K562 (cell line): ENCODE measurements around the gene UGT3A1. TPM values are rescaled to one million over a fixed set of nuclear protein-coding genes. Genes with fewer than 3 reads are reported as not detected.

ENCODE experiments used
- ATAC-seq: fragments of 200-7000 bp; cut with Tn5 transposase; 3 replicates; pipeline ENCODE4 v1.9.1; 2020; ENCODE audit warnings: moderate library complexity
- BruUV-seq: library from RNA; stranded (reverse); fragments of 400-500 nt; replicated peaks from 2 replicates; lab custom pipeline; 2021; lab: Mats Ljungman, UMichigan
- CTCF ChIA-PET: fragments of 300-600 bp; formaldehyde crosslinking; extraction: SDS; loops from one replicate; lab custom pipeline; 2021; ENCODE audit warnings: low intra/inter-chr PET ratio; lab: Yijun Ruan, JAX
- POLR2A ChIA-PET: fragments of 300-600, 350-650 bp; sonication (Branson Sonifier 250); formaldehyde crosslinking; extraction: SDS; loops from one replicate; lab custom pipeline; 2021; ENCODE audit warnings: antibody characterized with exemption, inconsistent platforms; lab: Yijun Ruan, JAX
- DNase-seq, 4 experiments: peaks; one replicate each; pipeline versions ENCODE4 v3.0.0 to v3.0.0-alpha.2; 2011 to 2018; ENCODE audit warnings: low spot score in 3 of 4, mixed read lengths in 3 of 4; ENCODE audit errors: extremely low read depth in 1 of 4
- FAIRE-seq: peaks from 2 replicates; lab custom pipeline; 2011; peaks lifted over from hg19 to GRCh38; lab: Jason Lieb, UNC
- H2AFZ ChIP-seq: 2 replicates; pipeline ENCODE4 v1.6.0; 2011; ENCODE audit warnings: low read depth, low read length, control low read depth, inconsistent platforms
- H3K27ac ChIP-seq: fragments of 200-600 bp; 3 replicates; pipeline ENCODE4 v1.8.0; 2011; ENCODE audit warnings: low read depth, mild to moderate bottlenecking, control low read depth, inconsistent platforms, low read length, moderate library complexity, mixed read lengths; ENCODE audit errors: extremely low read depth
- H3K27me3 ChIP-seq, 2 experiments: fragments of 300-600 bp in 1 of 2; 2 replicates in 1 of 2; 3 replicates in 1 of 2; pipeline versions ENCODE4 v1.6.0 to v1.8.0; 2011; ENCODE audit warnings: inconsistent platforms in 2 of 2, low read length in 2 of 2, mild to moderate bottlenecking in 1 of 2, mixed read lengths in 1 of 2, moderate library complexity in 1 of 2; ENCODE audit not compliant: control insufficient read depth in 2 of 2, insufficient read depth in 2 of 2
- H3K36me3 ChIP-seq: fragments of 300-600 bp; 3 replicates; pipeline ENCODE4 v1.8.0; 2011; ENCODE audit warnings: mild to moderate bottlenecking, low read length, inconsistent platforms; ENCODE audit not compliant: control insufficient read depth, insufficient read depth
- H3K4me1 ChIP-seq, 2 experiments: fragments of 200-600 bp in 1 of 2; replicated peaks in 1 of 2; 2 replicates in 1 of 2; 3 replicates in 1 of 2; pipeline versions ENCODE4 v1.5.1 to v1.8.0; 2011; ENCODE audit warnings: inconsistent platforms in 2 of 2, low read length in 2 of 2, mild to moderate bottlenecking in 1 of 2, mixed read lengths in 1 of 2, moderate library complexity in 1 of 2; ENCODE audit not compliant: control insufficient read depth in 2 of 2, insufficient read depth in 2 of 2
- H3K4me2 ChIP-seq: 2 replicates; pipeline ENCODE4 v1.6.1; 2011; ENCODE audit warnings: low read length, control low read depth, inconsistent platforms, mixed read lengths; ENCODE audit not compliant: insufficient read depth
- H3K4me3 ChIP-seq: fragments of 200-600 bp; sonication (generic), shearing (Covaris generic); 2 replicates; pipeline ENCODE4 v1.5.1; 2016; ENCODE audit warnings: control low read depth, inconsistent platforms
- H3K79me2 ChIP-seq: fragments of 200-600 bp; 3 replicates; pipeline ENCODE4 v1.8.0; 2011; ENCODE audit warnings: low read length, inconsistent platforms; ENCODE audit not compliant: control insufficient read depth, insufficient read depth
- H3K9ac ChIP-seq, 2 experiments: 2 replicates each; pipeline versions ENCODE4 v1.6.0 to v1.6.1; 2011; ENCODE audit warnings: low read depth in 2 of 2, low read length in 2 of 2, control low read depth in 1 of 2, inconsistent platforms in 1 of 2, mild to moderate bottlenecking in 1 of 2, mixed read lengths in 1 of 2; ENCODE audit not compliant: insufficient read depth in 1 of 2
- H3K9me1 ChIP-seq: one replicate; pipeline ENCODE4 v1.6.0; 2011; ENCODE audit warnings: inconsistent platforms, mild to moderate bottlenecking, low read length, moderate library complexity; ENCODE audit not compliant: control insufficient read depth, insufficient read depth
- H3K9me3 ChIP-seq: replicated peaks from 2 replicates; pipeline ENCODE4 v1.5.1; 2011; ENCODE audit warnings: low read depth, low read length, inconsistent platforms; ENCODE audit not compliant: control insufficient read depth, insufficient read depth
- H4K20me1 ChIP-seq: replicated peaks from 2 replicates; pipeline ENCODE4 v1.6.1; 2011; ENCODE audit warnings: low read length, inconsistent platforms, mixed read lengths; ENCODE audit not compliant: control insufficient read depth, insufficient read depth
- HMG20A ChIP-seq: fragments of 450-650 bp; formaldehyde crosslinking; conservative IDR thresholded peaks from 2 replicates; pipeline ENCODE4 v1.4.0; 2020; ENCODE audit warnings: mild to moderate bottlenecking, mixed read lengths
- ILK ChIP-seq: fragments of 450-650 bp; IDR thresholded peaks from 2 replicates; pipeline ENCODE4 v1.6.1; 2016; ENCODE audit warnings: missing genetic modification characterization, low read depth, mild to moderate bottlenecking, missing compliant biosample characterization, moderate library complexity, borderline replicate concordance
- SIN3B ChIP-seq: fragments of 450-650 bp; IDR thresholded peaks from 2 replicates; pipeline ENCODE4 v1.6.1; 2017; ENCODE audit warnings: low read depth, mild to moderate bottlenecking, moderate library complexity
- SLC30A9 ChIP-seq: fragments of 250-450 bp; sonication (Bioruptor Pico); IDR thresholded peaks from 2 replicates; pipeline ENCODE4 v1.8.0; 2022; ENCODE audit warnings: mild to moderate bottlenecking, moderate library complexity
- WGBS: fragments of 100-300 bp; shearing (Covaris generic); methylation state at CpG from one replicate; pipeline ENCODE4 v1.1.6; 2016; ENCODE audit warnings: low coverage, mixed read lengths; ENCODE audit not compliant: insufficient coverage; ENCODE audit errors: missing lambda C conversion rate; 5-methylcytosine and 5-hydroxymethylcytosine counted together
- in situ Hi-C: fragments of 300-500 bp; cut with MboI; formaldehyde crosslinking; loops from 4 replicates; pipeline ENCODE4 v1.15.0; 2018; ENCODE audit warnings: inconsistent platforms, mixed read lengths
- intact Hi-C: fragments of 100-400 bp; cut with micrococcal nuclease; formaldehyde crosslinking; loops from 2 replicates; pipeline ENCODE4 v1.14.2; 2022
- polyA plus RNA-seq, 8 experiments: library from polyadenylated mRNA; depleted of rRNA in 4 of 8; stranded (reverse) in 5 of 8; unstranded in 3 of 8; fragments of >200 nt; fragmentation: Nextera tagmentation in 2 of 8; fragmentation: Illumina TruSeq in 1 of 8; extraction: Ambion mirVana in 2 of 8; extraction: Trizol in 1 of 8; gene quantifications; 2 replicates each; pipeline versions ENCODE4 v1.2.1 to v1.2.3, GENCODE V29; 2011 to 2014; ENCODE audit warnings: inconsistent platforms in 1 of 8, missing spikeins in 1 of 8
- total RNA-seq, 7 experiments: library from RNA; depleted of rRNA in 6 of 7; stranded (reverse); fragments of >200 nt in 6 of 7; fragmentation: Illumina TruSeq in 2 of 7; extraction: Trizol in 2 of 7; gene quantifications; 2 replicates each; pipeline versions ENCODE4 v1.2.1 to v1.2.3, GENCODE V29; 2011 to 2021; ENCODE audit warnings: low replicate concordance in 1 of 7
- TF ChIP-seq, protein P1 (sequence below), 2 experiments: fragments of 200-800 bp in 1 of 2; sonication (Bioruptor generic) in 1 of 2; sonication (generic) in 1 of 2; formaldehyde crosslinking in 1 of 2; IDR thresholded peaks in 1 of 2; conservative IDR thresholded peaks in 1 of 2; 2 replicates each; pipeline versions ENCODE4 v1.5.0 to v1.6.1; 2016 to 2020; ENCODE audit warnings: missing compliant biosample characterization in 1 of 2, missing genetic modification characterization in 1 of 2, missing genetic modification reagents in 1 of 2
- TF ChIP-seq, protein P2 (sequence below): fragments of 450-650 bp; conservative IDR thresholded peaks from 2 replicates; pipeline ENCODE4 v1.6.1; 2016; ENCODE audit warnings: missing genetic modification characterization, low read depth, mild to moderate bottlenecking, missing compliant biosample characterization, moderate library complexity
- TF ChIP-seq, protein P3 (sequence below): fragments of 450-650 bp; IDR thresholded peaks from 2 replicates; pipeline ENCODE4 v1.6.1; 2018; ENCODE audit not compliant: partially characterized antibody
- TF ChIP-seq, protein P4 (sequence below), 2 experiments: IDR thresholded peaks in 1 of 2; conservative IDR thresholded peaks in 1 of 2; 2 replicates each; pipeline ENCODE4 v1.6.1; 2016; ENCODE audit warnings: low read depth in 2 of 2, mild to moderate bottlenecking in 1 of 2, missing compliant biosample characterization in 1 of 2, missing genetic modification characterization in 1 of 2, moderate library complexity in 1 of 2

UGT3A1 gene
- total and polyA plus RNA-seq, 9 of the 15 experiments (the other 6 are each of a cell fraction or from before 2014, with no cell fraction given), result not detected

DNA sequence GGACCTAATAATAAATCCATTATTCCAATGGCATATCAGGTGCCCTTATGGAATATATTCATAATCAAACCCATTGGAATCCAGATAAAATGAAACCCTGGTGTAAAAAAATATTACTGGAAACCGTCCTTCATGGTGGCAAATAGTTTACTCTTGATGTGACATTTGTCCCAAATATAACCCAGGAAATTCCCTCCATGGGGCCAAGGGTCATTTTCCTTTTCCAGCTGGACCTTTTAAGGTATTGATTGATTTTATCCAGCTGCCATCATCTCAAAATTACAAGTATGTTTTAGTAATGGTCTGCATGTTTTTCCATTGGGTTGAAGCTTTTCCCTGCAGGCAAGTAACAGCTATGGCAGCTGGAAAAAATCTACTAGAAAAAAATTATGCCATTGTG, 8.4 kb upstream of the UGT3A1 start:
- TF ChIP-seq, protein P1, sequence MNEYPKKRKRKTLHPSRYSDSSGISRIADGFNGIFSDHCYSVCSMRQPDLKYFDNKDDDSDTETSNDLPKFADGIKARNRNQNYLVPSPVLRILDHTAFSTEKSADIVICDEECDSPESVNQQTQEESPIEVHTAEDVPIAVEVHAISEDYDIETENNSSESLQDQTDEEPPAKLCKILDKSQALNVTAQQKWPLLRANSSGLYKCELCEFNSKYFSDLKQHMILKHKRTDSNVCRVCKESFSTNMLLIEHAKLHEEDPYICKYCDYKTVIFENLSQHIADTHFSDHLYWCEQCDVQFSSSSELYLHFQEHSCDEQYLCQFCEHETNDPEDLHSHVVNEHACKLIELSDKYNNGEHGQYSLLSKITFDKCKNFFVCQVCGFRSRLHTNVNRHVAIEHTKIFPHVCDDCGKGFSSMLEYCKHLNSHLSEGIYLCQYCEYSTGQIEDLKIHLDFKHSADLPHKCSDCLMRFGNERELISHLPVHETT (CRISPR knock-in tag; conservative IDR thresholded peaks at IDR 0.05 in 1 of 2, IDR thresholded peaks at IDR 0.05 in 1 of 2), result no peak
- TF ChIP-seq, protein P2, sequence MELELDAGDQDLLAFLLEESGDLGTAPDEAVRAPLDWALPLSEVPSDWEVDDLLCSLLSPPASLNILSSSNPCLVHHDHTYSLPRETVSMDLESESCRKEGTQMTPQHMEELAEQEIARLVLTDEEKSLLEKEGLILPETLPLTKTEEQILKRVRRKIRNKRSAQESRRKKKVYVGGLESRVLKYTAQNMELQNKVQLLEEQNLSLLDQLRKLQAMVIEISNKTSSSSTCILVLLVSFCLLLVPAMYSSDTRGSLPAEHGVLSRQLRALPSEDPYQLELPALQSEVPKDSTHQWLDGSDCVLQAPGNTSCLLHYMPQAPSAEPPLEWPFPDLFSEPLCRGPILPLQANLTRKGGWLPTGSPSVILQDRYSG (tag), result no peak
- TF ChIP-seq ILK (tag) (no peak), SLC30A9 (CRISPR knock-in tag) (no peak), SIN3B (no peak), HMG20A (CRISPR knock-in tag) (no peak)
- TF ChIP-seq, protein P3, sequence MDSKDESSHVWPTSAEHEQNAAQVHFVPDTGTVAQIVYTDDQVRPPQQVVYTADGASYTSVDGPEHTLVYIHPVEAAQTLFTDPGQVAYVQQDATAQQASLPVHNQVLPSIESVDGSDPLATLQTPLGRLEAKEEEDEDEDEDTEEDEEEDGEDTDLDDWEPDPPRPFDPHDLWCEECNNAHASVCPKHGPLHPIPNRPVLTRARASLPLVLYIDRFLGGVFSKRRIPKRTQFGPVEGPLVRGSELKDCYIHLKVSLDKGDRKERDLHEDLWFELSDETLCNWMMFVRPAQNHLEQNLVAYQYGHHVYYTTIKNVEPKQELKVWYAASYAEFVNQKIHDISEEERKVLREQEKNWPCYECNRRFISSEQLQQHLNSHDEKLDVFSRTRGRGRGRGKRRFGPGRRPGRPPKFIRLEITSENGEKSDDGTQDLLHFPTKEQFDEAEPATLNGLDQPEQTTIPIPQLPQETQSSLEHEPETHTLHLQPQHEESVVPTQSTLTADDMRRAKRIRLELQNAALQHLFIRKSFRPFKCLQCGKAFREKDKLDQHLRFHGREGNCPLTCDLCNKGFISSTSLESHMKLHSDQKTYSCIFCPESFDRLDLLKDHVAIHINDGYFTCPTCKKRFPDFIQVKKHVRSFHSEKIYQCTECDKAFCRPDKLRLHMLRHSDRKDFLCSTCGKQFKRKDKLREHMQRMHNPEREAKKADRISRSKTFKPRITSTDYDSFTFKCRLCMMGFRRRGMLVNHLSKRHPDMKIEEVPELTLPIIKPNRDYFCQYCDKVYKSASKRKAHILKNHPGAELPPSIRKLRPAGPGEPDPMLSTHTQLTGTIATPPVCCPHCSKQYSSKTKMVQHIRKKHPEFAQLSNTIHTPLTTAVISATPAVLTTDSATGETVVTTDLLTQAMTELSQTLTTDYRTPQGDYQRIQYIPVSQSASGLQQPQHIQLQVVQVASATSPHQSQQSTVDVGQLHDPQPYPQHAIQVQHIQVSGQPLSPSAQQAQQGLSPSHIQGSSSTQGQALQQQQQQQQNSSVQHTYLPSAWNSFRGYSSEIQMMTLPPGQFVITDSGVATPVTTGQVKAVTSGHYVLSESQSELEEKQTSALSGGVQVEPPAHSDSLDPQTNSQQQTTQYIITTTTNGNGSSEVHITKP, result no peak
- TF ChIP-seq, protein P4, sequence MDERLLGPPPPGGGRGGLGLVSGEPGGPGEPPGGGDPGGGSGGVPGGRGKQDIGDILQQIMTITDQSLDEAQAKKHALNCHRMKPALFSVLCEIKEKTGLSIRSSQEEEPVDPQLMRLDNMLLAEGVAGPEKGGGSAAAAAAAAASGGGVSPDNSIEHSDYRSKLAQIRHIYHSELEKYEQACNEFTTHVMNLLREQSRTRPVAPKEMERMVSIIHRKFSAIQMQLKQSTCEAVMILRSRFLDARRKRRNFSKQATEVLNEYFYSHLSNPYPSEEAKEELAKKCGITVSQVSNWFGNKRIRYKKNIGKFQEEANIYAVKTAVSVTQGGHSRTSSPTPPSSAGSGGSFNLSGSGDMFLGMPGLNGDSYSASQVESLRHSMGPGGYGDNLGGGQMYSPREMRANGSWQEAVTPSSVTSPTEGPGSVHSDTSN (CRISPR knock-in tag; IDR thresholded peaks at IDR 0.05; ENCODE audit: low read depth), result no peak
- TF ChIP-seq, protein P4 (tag; conservative IDR thresholded peaks at IDR 0.05; ENCODE audit: low read depth), result no peak
- TF ChIP-seq, all 486 proteins: peak for 0
- Histone ChIP-seq H3K27me3 (no peaks in the 10 kb centered on the region), H3K4me3 (no peak overlapping the region), H4K20me1 (no peaks in the 10 kb centered on the region), H3K9me3 (no peaks in the 10 kb centered on the region), H3K36me3 (no peaks in the 10 kb centered on the region), H3K9me1 (no peaks in the 10 kb centered on the region), H3K79me2 (no peaks in the 10 kb centered on the region), H3K4me2 (no peak overlapping the region), H2AFZ (no peak overlapping the region), H3K9ac (no peak overlapping the region), H3K4me1 (no peaks in the 10 kb centered on the region), H3K27ac (no peak overlapping the region)
- ChIA-PET POLR2A (interaction anchor here (0.6 kb wide), 1 partner anchor 641 kb away, joined by 3 read pairs; no protein-coding TSS in a partner anchor), CTCF (no interaction called here)
- no peak for ATAC-seq
- WGBS, result 0% methylated on average over 1 of the region's 1 CpG
- FAIRE-seq, result no peak
- no peak for DNase-seq
- no TSS peak for BruUV-seq
- intact Hi-C loops (no loop called here), in situ Hi-C loops (no loop called here)
